ENCODE data around the gene PML.
A peak's percentile ranks its signal among the peaks of the same experiment; 100 is the strongest.
"Not testable (repeated sequence)": the region's sequence is repeated elsewhere in the genome, so short reads cannot be mapped to it uniquely, and the experiment has no call there.

PML gene

DNA sequence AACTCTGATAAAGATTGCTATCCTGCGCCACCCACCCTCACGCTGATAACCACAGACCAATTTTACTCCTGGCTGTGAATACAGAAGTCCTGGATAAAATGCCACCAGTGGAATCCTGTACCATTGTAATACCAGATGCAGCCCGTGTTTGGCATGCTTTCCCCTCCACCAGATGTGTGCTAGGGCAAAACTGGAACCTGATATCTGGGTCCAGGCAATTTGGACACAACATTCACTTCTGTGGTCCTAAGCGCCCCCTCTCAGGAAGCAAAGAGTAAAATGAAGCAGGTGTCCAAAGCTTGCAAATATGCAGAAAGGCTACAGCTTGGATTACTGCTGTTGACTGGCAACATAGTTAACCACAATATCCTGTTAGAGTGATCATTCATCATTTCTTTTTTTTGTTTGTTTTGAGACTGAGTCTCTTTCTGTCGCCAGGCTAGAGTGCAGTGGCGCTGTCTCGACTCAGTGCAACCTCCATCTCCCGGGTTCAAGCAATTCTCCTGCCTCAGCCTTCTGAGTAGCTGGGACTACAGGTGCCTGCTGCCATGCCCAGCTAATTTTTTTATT is 35.4 kb upstream of the PML start:
- DNase-seq (ENCODE audit: low read depth in 1 of 2, low spot score in 1 of 2): no peak

DNA sequence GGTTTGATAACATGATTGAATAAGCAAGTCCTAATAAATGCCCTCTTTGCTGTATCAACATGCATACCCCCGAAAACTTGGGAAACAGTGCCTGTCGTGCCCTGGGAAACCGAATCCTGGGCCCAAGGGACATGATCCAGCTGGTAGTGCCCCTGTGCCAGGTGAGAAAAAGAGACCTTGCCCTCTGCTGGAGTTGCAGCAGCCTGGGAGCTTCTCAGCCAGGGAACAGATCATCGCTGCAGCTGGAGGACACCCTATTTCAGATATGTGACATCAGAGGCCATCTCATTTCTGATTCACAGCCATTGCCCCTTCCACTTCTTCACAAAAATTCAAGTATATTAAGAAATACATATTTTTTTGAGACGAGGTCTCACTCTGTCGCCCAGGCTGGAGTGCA is 34.7 kb upstream of the PML start:
- DNase-seq (ENCODE audit: low read depth in 1 of 2, low spot score in 1 of 2): no peak

DNA sequence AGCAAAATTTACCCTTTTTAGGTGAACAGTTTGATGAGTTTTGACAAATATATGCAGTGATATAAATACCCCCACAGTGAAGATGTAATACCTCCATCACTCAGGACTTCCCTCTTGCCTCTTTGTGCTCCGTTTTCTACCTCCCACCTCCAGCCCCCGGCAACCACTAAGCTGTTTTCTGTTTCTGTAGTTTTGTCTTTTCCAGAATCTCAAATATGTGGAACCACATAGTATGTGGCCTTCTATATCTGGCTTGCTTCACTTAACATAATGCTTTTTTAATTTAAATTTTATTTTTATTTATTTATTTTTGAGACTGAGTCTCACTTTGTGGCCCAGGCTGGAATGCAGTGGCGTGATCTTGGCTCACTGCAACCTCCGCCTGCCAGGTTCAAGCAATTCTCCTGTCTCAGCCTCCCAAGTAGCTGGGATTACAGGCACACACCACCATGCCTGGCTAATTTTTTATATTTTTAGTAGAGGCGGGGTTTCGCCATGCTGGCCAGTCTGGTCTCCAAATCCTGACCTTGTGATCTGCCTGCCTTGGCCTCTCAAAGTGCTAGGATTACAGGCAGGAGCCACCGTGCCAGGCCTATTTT is 33.9 kb upstream of the PML start:
- not testable (repeated sequence) for DNase-seq (ENCODE audit: low read depth in 1 of 2, low spot score in 1 of 2)

DNA sequence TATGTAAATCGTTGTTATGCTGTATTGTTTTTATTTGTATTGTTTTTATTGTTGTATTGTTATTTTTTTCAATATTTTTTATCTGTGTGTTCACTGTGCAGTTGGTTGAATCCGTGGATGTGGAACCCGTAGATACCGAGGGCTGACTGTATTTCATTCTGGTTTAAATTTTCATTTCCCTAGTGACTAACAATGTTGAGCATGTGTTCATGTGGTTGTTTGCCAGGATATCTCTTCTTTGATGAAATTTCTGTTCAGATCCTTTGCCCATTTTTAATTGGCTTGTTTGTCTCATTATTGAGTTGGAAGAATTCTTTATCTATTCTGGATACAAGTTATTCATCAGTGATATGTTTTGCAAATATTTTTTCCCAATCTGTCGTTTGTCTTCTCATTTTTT is 32.1 kb upstream of the PML start:
- no peak for DNase-seq (ENCODE audit: low read depth in 1 of 2, low spot score in 1 of 2)

DNA sequence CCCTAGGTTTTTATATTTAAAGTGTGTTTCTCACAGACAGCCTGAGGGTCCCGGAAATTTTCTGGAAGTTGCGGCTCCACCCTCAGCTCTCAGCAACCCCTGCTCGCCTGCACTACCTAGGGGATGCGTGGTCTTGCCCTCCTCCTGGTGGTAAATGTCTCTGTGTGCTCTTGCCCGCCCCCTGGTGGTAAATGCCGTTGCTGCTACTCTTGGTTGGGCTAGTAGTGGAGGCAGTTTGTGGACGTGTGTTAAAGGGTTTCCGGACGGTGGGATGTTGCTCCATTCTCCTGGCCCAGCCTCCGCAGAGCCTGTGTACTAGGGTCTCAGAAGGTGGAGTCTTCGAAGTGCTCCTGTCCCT is 29.8 kb upstream of the PML start:
- DNase-seq (ENCODE audit: low read depth in 1 of 2, low spot score in 1 of 2): peak; percentile 77 to 86

DNA sequence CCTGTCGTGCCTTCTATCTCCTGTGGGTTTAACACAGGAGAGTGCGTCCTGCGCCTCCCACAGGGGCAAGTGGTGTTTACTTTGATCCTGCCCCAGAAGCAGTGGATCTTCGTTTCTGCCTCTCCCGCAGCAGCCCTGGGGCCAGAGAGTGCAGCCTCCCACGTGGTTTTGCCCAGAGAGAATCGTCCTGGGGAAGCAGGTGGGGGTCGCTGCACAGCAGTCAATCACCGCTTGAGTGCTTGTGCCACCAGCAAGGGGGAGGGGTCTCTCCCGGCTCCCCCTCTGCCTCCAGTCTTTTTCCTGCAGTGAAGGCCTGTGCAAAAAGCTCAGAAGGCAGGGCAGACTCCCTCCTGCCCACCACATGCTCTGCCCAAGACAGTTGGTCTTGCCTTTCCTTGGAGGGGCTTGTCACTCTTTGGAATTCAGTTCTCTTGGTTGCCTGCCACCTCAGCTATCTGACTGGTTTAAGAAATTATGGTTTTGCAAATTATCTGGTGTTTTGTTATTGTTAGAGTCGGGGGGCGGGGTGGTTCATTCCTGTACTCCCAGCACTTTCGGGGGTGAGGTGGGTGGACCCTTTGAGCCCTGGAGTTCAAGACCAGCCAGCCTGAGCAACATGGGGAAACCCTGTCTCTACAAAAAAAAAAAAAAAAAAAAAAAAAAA is 29.3 kb upstream of the PML start:
- peak in 1 of 2 donors; percentile 22 for DNase-seq (ENCODE audit: low read depth in 1 of 2, low spot score in 1 of 2)

DNA sequence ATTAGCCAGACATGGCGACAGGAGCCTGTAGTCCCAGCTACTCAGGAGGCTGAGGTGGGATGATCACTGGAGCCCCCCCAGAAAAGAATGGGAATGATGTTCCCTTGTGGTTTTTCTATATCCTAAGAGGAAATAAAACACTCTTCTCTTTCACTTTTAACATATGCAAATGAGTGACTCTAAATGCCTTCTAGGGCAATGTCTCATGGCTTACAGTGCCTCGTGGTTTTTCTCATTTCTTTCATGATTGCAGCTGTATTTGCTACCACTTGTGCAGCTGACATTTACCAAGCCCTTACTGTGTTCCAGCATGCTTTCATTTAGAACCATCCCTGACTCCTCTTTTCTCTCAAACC is 28.8 kb upstream of the PML start:
- DNase-seq (ENCODE audit: low read depth in 1 of 2, low spot score in 1 of 2): no peak

DNA sequence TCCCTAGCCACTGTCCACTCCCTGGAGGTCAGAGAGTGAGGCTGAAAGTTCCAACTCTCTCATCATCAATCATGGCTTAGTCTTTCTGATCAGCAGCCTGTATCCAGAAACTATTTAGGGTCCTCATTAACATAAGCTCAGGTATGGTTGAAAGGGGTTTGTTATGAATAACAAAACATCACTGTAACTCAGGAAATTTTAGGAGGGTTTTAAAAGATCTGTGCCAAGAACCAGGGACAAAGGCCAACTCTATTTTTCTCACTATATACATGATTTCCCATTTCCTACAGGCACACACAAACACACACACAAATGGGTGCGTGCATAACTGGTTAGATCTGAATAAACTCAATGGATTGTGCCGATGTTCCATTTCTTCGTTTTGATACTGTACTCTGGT is 26.1 kb upstream of the PML start:
- DNase-seq (ENCODE audit: low read depth in 1 of 2, low spot score in 1 of 2): no peak

DNA sequence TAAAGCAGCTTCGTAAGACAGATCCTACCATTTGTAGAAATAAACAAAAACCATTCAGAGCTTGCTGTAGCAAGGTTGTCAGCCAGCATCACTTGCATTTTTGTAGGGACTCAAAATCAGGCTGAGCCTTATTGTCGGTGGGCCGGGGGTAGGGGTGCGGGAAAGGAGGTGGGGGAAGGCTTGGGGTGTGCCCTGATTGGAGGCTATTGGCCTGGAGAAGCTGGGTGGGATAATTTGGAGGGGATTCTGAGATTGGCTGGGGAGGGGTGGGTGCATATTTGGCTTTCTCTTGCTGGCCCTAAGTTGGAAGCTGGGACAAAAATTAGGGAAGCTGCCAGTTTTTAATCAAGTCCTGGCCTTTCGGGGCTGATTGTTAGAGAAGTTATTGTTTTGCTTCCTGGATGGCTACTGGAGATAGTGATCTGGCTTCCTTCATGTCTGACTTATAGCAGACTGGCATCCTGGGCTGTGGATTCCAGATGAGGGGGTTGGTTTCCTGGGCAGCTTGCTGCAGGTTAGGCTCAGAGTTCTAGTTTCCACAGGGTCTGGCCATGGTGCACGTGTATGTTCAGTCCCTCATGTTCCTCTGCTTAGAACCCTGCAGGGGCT is 25.3 kb upstream of the PML start:
- no peak for DNase-seq (ENCODE audit: low read depth in 1 of 2, low spot score in 1 of 2)

DNA sequence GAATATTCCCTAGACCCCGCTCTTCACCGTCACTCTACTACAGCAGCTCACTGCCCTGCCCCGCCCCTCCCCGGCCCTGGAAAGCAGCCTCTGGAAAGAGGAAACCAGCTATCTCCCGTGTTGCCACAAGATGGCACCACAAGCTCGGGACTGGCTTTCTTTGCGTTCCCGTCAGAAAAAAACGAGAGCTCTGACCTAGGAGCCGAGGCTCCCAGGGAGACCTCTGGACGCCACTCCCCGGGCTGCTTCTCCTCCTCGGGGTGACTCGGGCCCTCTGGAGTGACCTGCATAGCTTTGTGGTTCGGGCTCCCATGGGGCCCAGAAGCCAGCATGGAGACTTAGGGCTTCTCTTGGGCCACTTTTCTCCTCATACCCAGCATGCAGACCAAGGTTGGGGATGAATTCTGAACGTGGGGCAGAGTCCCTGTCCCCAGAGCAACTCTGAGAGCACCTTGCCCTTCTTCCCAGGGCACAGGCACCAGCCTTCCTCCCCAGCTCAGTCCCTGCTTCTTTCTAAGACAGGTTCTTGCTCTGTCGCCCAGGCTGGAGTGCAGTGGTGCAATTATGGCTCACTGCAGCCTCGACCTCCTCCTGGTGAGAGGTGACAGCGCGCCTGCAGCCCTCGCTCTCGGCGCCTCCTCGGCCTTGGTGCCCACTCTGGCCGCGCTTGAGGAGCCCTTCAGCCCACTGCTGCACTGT is 21.4 kb upstream of the PML start:
- peak; percentile 58 to 59 for DNase-seq (ENCODE audit: low read depth in 1 of 2, low spot score in 1 of 2)

DNA sequence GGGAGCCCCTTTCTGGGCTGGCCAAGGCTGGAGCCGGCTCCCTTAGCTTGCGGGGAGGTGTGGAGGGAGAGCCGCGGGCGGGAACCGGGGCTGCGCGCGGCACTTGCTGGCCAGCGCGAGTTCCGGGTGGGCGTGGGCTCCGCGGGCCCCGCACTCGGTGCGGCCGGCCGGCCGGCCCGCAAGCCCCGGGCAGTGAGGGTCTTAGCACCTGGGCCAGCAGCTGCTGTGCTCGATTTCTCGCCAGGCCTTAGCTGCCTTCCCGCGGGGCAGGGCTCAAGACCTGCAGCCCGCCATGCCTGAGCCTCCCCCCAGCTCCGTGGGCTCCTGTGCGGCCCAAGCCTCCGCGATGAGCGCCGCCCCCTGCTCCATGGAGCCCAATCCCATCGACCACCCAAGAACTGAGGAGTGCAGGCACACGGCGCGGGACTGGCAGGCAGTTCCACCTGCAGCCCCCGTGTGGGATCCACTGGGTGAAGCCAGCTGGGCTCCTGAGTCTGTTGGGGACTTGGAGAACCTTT is 20.8 kb upstream of the PML start:
- not testable (repeated sequence) for DNase-seq (ENCODE audit: low read depth in 1 of 2, low spot score in 1 of 2)

DNA sequence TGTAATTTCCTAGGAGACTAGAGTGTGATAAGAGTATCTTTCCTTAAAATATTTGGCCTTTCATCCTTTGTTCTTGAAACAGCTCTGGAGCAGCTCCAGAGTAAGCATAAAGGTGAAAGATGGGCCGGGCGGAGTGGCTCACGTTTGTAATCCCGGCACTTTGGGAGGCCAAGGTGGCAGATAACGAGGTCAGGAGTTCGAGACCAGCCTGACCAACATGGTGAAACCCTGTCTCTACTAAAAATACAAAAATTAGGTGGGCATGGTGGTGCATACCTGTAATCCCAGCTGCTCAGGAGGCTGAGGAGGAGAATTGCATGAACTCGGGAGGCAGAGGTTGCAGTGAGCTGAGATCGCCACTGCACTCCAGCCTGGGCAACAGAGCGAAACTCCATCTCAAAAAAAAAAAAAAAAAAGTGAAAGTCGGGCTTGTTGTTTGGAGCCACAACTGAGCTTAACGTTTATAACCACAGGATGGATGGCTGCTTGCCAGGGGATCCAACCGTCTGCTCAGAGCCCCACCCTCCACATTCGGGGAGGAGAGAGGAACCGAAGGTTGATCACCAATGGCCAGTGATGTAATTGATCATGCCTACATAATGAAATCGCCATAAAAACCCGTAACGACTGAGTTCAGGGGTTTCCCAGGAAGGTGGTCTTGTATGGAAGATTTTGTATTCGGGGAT is 18.9 kb upstream of the PML start:
- DNase-seq (ENCODE audit: low read depth in 1 of 2, low spot score in 1 of 2): not testable (repeated sequence)

DNA sequence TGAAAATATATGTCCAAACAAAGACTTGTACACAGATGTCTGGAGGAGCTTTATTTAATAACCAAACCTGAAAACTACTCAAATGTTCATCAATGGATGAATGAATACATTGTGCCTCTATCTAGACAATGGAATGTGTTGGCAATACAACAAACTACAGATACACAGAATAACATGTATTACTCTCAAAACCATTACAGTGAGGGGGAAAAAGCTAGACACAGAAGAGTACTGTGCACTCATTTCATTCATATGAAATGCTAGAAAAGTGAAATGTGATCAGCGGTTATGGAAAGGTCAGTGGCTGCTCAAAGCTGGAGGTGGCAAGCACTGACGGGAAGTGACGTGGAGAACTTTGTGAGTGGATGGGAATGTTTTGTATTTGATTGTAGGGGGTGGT is 15.6 kb upstream of the PML start:
- no peak for DNase-seq (ENCODE audit: low read depth in 1 of 2, low spot score in 1 of 2)

DNA sequence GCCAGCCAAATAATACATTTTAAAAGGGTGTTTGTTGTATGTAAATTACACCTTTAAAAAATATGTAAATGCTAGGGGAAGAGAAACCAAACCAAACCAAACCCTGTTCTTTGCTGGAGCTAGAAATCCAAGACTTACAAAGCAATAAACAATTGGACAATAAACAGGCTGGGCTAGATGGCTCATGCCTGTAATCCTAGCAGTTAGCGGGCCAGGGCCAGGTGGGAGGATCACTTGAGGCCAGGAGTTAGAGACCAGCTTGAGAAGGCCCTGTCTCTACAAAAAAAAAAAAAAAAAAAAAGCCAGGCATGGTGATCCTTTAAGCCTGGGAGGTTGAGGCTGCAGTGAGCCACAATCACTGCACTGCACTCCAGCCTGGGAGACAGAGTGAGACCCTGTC is 14.9 kb upstream of the PML start:
- DNase-seq (ENCODE audit: low read depth in 1 of 2, low spot score in 1 of 2): no peak

DNA sequence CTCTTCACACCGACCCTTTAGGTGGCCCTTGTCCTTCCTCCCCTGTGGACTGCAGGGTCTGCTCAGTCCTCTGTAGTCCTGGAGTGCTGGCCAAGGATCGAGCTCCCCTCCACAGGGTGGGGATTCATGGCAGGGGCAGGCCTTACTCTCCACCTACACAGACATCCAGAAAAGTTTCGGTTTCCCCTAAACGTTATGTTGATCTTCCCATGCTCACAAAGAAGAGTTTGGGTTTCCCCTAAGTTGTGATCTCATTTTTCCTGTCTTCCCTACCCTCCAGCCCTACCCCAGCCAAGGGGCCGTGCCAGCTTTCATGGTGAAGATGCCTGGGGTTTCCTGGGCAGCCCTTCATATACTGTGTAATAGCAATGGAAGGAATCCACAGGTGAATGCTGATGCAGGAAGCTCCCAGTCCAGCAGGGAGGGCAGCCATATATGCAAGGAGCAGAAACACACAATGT is 12.7 kb upstream of the PML start:
- DNase-seq (ENCODE audit: low read depth in 1 of 2, low spot score in 1 of 2): no peak

DNA sequence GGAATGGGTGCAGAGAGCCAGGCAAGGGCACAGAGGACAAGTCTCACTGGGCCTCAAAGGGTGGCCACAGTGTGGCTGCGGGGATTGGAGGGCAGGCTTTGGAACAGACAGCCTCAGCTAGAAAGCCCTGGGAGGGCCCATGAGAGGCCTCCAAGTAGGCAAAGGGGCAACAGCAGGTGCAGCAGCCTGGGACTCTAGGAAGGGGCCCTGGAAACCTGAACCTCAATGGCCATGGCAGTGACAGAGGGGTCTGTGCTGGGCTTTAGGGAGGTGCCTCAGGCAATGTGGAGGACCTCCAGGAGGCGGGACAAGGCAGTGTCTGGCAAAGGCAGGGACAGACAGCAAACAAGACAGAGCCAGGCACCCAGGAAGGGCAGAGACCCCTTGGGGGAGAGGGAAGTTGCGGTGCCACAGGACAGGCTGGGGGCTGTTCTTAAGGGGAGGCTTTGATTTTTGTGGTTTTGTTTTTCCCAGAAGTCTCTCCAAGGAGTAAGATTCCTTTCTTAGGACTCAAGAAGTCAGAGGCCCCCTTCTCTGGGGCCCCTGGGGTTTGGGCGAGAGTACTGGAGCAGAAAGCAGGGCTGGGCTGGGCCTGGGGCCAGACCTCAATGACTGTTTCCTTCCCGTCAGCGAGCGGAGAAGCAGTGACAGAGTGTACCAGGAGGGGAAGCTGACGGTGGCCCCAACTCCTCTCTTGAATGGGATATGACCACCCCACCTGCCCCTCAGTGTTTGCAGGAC is 12.1 kb upstream of the PML start:
- no peak for DNase-seq (ENCODE audit: low read depth in 1 of 2, low spot score in 1 of 2)

DNA sequence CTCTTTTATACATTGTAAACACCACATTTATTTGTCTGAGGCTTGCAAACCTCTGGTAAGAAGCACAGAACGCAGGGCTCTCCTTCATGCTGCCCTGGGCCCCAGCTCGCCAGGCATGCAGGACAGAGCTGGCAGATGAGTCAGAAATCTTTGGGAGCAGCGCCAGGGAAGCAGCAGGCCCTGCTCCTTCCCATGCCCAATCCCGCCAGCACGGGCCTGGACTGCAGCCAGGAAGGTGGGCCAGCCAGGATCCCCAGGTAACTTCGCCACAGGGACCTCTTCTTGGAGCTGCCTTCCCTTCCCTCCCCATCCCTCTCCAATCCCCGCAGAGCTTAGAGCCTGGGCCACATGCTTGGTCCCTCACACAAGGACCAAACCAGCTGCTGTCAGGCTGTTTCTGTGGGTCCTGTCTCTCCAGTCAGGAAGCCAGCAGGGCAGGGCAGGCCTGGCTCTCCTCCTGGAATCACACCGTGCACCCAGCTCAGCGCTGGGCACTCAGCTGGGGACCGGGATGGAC is 11.2 kb upstream of the PML start:
- no peak for DNase-seq (ENCODE audit: low read depth in 1 of 2, low spot score in 1 of 2)

DNA sequence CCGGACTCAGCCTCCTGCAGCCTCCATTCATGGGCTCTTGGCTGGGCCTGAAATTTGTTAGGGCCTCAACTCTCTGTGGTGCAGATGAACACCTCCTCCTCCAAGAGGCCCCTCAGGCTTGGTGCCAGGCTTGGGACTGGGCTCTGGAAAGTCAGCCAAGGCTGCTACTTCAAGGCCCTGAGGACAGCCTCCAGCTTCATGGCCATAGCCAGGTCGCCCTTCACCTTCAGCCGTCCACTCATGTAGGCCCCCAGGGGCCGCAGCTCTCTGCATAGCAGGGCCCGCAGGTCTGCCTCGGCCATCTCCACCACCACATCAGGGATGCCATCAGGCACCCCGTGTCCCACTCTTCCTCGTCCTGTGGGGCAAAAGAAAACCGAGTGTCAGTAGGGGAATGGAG is 10.7 kb upstream of the PML start:
- DNase-seq (ENCODE audit: low read depth in 1 of 2, low spot score in 1 of 2): no peak

DNA sequence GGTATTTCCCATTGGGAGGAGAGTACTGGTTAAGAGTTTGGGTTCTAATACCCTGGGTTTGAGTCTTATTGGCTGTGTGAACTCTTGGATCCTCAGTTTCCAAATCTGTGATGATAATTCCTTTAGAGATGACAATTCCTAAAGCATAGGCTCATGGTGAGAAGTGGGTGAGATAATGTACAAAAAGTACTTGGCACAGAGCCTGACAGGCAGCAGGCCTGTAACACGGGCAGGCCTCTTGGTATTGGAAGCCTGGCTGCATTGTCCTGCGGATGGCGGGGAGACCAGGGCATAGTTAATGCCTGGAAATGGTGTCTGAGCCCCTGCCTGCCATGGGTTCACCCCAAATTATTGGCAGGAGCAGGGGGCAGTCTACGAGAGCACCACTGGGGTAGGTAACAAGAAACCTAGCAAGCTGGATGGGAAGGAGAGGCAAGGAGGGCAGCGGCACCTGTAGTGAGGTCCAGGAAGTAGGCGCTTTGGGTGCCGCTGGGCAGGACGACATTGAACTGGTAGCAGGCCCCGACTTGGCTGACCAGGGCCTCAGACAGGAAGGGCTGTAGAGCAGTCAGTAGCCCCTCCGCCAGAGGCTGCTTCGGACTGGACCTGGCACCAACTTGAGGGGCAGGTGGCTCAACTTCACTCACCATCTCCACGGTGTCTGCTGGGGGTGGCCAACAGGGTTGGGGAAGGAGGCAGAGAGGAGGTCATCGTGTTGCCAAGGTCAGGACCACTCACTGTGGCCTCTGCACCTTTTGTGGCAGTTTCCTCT is 10.1 kb upstream of the PML start:
- DNase-seq (ENCODE audit: low read depth in 1 of 2, low spot score in 1 of 2): no peak
